WERI-Rb-1 (cell line): ENCODE data around the gene CDK18.
A peak's percentile ranks its signal among the peaks of the same experiment; 100 is the strongest.

Experiments
- DNase-seq: peaks from one replicate; pipeline ENCODE4 v3.0.0-alpha.2; 2020
- H3K27ac ChIP-seq: fragments of 250-450 bp; sonication (Bioruptor Pico); 2 replicates; pipeline ENCODE4 v1.5.1; 2020; ENCODE audit warnings: mild to moderate bottlenecking, moderate library complexity
- H3K27me3 ChIP-seq: fragments of 250-450 bp; sonication (Bioruptor Pico); 2 replicates; pipeline ENCODE4 v1.5.1; 2021; ENCODE audit warnings: mild to moderate bottlenecking, low read depth, moderate library complexity; ENCODE audit not compliant: insufficient read depth, severe bottlenecking
- H3K36me3 ChIP-seq: fragments of 250-450 bp; sonication (Bioruptor Pico); 2 replicates; pipeline ENCODE4 v1.5.1; 2020; ENCODE audit warnings: mild to moderate bottlenecking, moderate library complexity
- H3K4me3 ChIP-seq: 2 replicates; pipeline ENCODE4 v1.5.1; 2011; ENCODE audit warnings: low read depth, mild to moderate bottlenecking, control low read depth, low read length
- H3K9me3 ChIP-seq: fragments of 250-450 bp; sonication (Bioruptor Pico); 2 replicates; pipeline ENCODE4 v1.5.1; 2021; ENCODE audit warnings: mild to moderate bottlenecking, moderate library complexity; ENCODE audit not compliant: severe bottlenecking
- CTCF ChIP-seq: IDR thresholded peaks from 2 replicates; pipeline ENCODE4 v1.5.1; 2011; ENCODE audit warnings: low read depth, mild to moderate bottlenecking, control low read depth, inconsistent platforms, low read length

CDK18 gene

GRCh38 chr1:205537386-205538018 is 33.0 kb downstream of the CDK18 start:
- Histone ChIP-seq H3K27me3 (peaks cover 88% of the 10 kb centered on the region), H3K36me3 (no peaks in the 10 kb centered on the region), H3K9me3 (peaks cover 12% of the 10 kb centered on the region), H3K4me3 (no peak overlapping the region), H3K27ac (no peak overlapping the region)
- DNase-seq, result peak; percentile 5
- no peak for TF ChIP-seq CTCF

GRCh38 chr1:205538235-205538840 is 33.9 kb downstream of the CDK18 start:
- Histone ChIP-seq H3K9me3 (peaks cover 12% of the 10 kb centered on the region), H3K27ac (no peak overlapping the region), H3K36me3 (no peaks in the 10 kb centered on the region), H3K27me3 (peaks cover 89% of the 10 kb centered on the region), H3K4me3 (no peak overlapping the region)
- TF ChIP-seq CTCF, result no peak
- DNase-seq, result peak; percentile 8

GRCh38 chr1:205541161-205541886 is 36.9 kb downstream of the CDK18 start:
- no peak overlapping the region for H3K27ac ChIP-seq
- no peak for TF ChIP-seq CTCF

GRCh38 chr1:205542367-205542766 is 37.9 kb downstream of the CDK18 start:
- peaks cover 21% of the 10 kb centered on the region for H3K9me3 ChIP-seq
- no peaks in the 10 kb centered on the region for H3K36me3 ChIP-seq
- H3K27me3 ChIP-seq, result peaks cover 90% of the 10 kb centered on the region
- no peak overlapping the region for H3K27ac ChIP-seq
- no peak for TF ChIP-seq CTCF
- peak; percentile 85 for DNase-seq
- H3K4me3 ChIP-seq, result no peak overlapping the region

More at GRCh38 chr1:205541161-205541886, 36.9 kb downstream of the CDK18 start:
- no peaks in the 10 kb centered on the region for H3K36me3 ChIP-seq
- H3K9me3 ChIP-seq, result peaks cover 21% of the 10 kb centered on the region
- H3K27me3 ChIP-seq, result peaks cover 92% of the 10 kb centered on the region
- DNase-seq, result peak; percentile 12
- H3K4me3 ChIP-seq, result no peak overlapping the region

- DNase-seq, result peak; percentile 79
- Histone ChIP-seq H3K4me3 (peak overlapping the region; percentile 7; the same call in 1 of the 2 replicates), H3K27me3 (peaks cover 91% of the 10 kb centered on the region), H3K9me3 (peaks cover 21% of the 10 kb centered on the region), H3K36me3 (no peaks in the 10 kb centered on the region), H3K27ac (no peak overlapping the region)
- no peak for TF ChIP-seq CTCF
Measured at GRCh38 chr1:205543351-205544301, 39.2 kb downstream of the CDK18 start.
